C4-2B (cell line): ENCODE measurements around the gene KRT14.
"Not testable (repeated sequence)": the region's sequence is repeated elsewhere in the genome, so short reads cannot be mapped to it uniquely, and the experiment has no call there.

Experiments used
- H3K27ac ChIP-seq: fragments of 450-650 bp; 2 replicates; pipeline ENCODE4 v1.5.1; 2017
- ZFX ChIP-seq: fragments of 450-650 bp; IDR thresholded peaks from 2 replicates; pipeline ENCODE4 v1.6.1; 2017
- TF ChIP-seq, protein P1 (sequence below): fragments of 450-650 bp; conservative IDR thresholded peaks from 2 replicates; pipeline ENCODE4 v1.5.1; 2017; ENCODE audit warnings: mild to moderate bottlenecking

KRT14 gene

DNA sequence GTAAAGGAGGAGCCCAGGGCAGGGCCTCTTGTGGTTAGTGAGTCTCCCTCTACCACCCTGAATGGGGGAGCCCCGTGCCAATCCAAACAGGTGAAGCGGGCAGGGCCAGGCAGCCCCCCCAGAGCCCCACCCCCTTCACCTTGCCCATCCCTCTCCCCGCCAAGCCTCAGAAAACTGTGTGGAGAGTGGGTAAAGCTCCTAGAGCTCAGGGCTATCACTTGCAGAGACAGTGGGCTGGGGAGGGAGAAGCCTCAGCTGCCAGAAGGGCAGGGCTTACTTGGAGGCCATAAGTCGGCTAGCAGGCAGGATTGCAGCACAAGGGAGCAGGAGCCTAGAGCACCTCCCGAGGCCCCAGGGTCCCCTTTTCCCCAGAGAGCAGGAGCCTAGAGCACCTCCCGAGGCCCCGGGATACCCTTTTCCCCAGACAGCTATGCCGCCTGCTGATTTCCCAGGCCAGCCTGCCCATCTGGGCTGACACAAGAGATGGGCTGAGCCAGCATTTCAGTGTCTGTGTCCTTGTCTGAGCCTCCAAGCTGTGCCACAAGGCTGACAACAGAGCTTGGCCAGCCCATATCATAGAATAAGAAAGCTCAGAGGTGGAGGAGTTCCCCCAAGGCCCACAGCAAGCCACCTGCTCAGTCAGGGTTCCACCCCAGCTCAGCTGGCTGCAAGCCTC, 6.7 kb upstream of the KRT14 start:
- H3K27ac ChIP-seq = no peak overlapping the region
- TF ChIP-seq, protein P1, sequence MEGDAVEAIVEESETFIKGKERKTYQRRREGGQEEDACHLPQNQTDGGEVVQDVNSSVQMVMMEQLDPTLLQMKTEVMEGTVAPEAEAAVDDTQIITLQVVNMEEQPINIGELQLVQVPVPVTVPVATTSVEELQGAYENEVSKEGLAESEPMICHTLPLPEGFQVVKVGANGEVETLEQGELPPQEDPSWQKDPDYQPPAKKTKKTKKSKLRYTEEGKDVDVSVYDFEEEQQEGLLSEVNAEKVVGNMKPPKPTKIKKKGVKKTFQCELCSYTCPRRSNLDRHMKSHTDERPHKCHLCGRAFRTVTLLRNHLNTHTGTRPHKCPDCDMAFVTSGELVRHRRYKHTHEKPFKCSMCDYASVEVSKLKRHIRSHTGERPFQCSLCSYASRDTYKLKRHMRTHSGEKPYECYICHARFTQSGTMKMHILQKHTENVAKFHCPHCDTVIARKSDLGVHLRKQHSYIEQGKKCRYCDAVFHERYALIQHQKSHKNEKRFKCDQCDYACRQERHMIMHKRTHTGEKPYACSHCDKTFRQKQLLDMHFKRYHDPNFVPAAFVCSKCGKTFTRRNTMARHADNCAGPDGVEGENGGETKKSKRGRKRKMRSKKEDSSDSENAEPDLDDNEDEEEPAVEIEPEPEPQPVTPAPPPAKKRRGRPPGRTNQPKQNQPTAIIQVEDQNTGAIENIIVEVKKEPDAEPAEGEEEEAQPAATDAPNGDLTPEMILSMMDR = no peak
- no peak for TF ChIP-seq ZFX

DNA sequence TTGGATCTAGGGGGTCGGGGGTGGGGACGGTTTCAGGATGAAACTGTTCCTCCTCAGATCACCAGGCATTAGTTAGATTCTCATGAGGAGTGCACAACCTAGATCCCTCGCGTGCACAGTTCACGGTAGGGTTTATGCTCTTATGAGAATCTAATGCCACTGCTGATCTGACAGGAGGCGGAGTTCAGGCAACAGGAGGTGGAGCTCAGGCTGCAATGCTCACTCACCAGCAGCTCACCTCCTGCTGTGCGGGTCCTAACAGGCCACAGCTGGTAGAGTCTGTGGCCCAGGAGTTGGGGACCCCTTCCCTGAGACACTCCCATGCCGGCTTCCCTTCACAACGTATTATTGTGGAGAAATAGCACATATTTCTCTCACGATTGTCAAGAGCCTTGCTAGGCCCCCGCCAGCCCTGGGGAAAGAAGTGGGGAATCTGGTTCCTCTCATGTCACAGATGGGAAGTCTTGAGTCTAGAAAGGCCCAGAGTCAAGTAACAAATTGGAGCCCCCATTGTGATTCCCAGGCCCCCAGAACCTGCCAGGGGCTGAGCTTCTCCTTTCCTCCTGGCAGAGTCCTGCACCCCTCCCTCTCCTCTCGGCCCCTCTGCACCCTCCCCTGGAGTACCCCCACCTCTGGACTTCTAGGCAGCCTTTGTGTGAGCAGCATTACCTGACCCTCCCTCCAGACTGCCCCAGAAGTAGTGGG, 6.1 kb upstream of the KRT14 start:
- TF ChIP-seq, protein P1 = no peak
- no peak for TF ChIP-seq ZFX
- H3K27ac ChIP-seq = no peak overlapping the region

DNA sequence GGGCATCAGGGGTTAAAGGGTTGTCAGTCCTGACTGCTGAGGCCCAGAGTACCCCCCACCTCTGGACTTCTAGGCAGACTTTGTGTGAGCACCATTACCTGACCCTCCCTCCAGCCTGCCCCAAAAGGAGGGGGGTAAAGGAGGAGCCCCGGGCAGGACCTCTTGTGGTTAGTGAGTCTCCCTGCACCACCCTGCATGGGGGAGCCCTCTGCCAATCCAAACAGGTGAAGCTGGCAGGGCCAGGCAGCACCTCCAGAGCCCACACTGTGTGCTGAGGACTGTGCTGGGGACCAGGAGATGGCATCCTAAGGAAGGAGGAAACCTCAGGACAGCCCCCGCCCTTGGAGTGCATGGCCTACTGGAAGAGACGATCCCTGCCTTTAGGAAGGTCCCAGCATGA, 2.6 kb upstream of the KRT14 start:
- TF ChIP-seq ZFX = no peak
- TF ChIP-seq, protein P1 = no peak
- no peak overlapping the region for H3K27ac ChIP-seq

DNA sequence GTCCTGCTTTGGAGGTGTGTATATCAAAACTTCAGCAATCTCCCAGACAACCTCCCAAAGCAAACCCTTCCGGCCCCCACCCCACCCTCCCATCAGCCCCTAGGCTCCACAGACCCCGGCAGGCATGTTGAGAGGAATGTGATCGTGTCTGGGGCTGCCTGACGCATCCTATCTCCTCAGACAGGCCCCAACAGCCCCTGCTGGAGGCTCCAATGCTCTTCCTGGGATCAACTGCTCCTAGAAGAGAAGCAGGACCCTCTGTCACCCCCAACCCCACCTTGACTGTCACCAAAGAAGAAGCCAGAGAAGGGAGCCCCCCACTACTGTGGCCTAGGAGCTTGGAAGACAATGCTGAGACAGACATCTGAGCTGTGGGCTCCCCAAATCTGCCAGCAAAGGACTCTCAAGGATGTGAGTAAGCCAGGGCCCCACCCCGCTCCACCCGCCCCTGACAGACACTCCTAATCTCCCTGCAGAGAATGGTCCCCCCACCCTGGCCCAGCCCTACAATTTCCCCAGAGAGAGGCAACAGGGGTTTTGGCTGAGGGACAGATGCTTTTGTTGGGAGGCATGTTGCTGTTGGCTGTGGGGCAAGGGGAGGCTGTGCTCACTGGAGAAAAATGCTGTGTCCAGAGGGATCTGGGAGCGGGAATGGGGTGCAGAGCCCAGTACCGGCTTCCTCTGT, 1.6 kb upstream of the KRT14 start:
- H3K27ac ChIP-seq = no peak overlapping the region
- TF ChIP-seq ZFX = no peak
- TF ChIP-seq, protein P1 = no peak

DNA sequence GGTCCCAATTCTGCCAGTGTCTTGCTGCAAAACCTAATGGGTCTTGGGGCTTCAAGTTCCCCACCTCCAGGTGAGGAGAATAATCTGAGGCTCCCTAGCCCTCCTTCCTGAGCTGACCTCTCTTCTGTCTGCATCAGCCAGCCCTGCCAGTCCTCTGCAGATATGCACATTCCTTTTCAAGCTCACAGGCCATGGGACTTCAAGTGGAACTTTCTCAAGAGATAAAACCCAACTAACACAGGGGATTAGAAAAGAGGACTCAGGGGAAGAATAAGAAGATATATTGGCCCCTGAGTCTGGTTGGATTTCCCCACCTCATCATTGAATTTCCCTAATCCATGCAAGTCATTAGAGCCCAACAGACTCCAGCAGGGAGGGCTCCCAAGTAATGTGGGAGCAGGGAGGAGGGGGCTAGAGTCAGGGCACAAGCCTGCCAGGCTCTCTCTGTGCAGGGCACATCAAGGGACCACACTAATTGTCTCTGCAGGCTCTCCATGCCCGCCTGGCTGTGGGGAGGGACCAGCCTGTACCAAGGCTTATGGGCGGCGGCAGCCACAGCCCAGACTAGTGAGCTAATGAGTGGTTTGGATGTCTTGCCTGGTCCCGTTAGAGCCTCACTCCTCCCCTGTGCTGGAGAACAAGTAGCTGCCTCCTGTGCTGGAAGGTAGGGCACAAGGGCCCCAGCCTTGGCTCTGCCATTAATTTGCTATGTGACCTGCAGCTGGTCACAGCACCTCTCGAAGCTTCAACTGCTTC, 1.2 kb downstream of the KRT14 start:
- H3K27ac ChIP-seq = no peak overlapping the region

DNA sequence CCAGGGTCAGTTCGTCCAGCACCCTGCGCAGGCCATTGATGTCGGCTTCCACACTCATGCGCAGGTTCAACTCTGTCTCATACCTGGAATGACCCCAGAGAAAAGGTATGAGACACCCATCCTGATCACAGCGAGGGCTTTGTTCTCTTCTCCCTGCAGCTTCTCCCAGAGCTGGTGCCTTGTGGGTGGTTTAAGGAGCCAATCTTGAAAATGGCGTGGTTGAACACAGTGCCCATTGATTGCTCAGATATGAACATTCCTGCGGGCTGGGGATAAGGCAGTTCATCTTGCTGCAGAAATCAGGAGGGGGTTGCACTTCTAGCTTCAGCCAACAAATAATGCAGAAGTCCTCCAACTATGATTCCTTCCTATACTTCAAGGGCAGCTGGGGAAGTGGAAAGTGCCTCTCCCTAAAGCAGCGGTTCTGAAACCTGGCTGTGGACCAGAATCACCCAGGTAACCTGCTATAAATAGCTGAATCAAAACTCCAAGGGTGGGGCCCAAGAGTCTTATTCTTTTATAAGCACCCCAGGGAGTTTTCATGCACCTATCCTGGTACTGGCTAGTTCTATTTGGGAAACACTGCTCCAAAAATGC, 2.3 kb downstream of the KRT14 start:
- H3K27ac ChIP-seq = not testable (repeated sequence)

More for the DNA sequence above, 1.2 kb downstream of the KRT14 start:
- no peak for TF ChIP-seq ZFX
- TF ChIP-seq, protein P1 = no peak
